ES-I3 (cell line): ENCODE measurements around the gene UNC79.

Experiments used
- H3K36me3 ChIP-seq: 2 replicates; pipeline ENCODE4 v1.6.1; 2013; ENCODE audit warnings: mild to moderate bottlenecking, low read length, control low read depth, moderate library complexity; ENCODE audit not compliant: insufficient read depth
- H3K4me1 ChIP-seq: 2 replicates; pipeline ENCODE4 v1.6.1; 2013; ENCODE audit warnings: mild to moderate bottlenecking, control low read depth, low read length; ENCODE audit not compliant: insufficient read depth
- H3K9ac ChIP-seq: 2 replicates; pipeline ENCODE4 v1.6.1; 2013; ENCODE audit warnings: low read depth, mild to moderate bottlenecking, low read length, moderate library complexity
- H3K9me3 ChIP-seq: 2 replicates; pipeline ENCODE4 v1.6.1; 2013; ENCODE audit warnings: mild to moderate bottlenecking, low read length, moderate library complexity; ENCODE audit not compliant: control insufficient read depth, insufficient read depth

Gene UNC79

DNA sequence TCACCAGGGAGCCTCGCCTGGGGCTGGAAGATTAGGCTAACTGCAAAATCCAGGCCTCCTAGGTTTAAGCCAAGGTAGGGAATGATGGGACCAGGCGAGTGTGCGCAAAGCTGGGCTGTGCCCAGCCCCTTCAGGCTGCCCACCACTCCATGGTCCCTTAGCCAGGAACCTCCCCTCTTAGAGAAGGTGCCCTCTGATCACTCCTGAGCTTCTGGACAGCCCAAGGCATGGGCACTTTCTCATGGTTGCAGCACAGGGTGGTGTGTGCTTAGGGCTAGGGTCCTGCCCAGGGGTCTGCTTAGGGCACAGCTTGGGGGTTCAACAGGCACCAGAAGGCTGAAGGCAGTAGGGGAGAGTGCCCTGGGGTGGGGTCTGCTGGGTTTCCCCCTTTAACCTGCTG is 288.5 kb downstream of the UNC79 start:
- no peaks in the 10 kb centered on the region for H3K9me3 ChIP-seq
- no peaks in the 10 kb centered on the region for H3K36me3 ChIP-seq
- no peak overlapping the region for H3K9ac ChIP-seq
- no peaks in the 10 kb centered on the region for H3K4me1 ChIP-seq

DNA sequence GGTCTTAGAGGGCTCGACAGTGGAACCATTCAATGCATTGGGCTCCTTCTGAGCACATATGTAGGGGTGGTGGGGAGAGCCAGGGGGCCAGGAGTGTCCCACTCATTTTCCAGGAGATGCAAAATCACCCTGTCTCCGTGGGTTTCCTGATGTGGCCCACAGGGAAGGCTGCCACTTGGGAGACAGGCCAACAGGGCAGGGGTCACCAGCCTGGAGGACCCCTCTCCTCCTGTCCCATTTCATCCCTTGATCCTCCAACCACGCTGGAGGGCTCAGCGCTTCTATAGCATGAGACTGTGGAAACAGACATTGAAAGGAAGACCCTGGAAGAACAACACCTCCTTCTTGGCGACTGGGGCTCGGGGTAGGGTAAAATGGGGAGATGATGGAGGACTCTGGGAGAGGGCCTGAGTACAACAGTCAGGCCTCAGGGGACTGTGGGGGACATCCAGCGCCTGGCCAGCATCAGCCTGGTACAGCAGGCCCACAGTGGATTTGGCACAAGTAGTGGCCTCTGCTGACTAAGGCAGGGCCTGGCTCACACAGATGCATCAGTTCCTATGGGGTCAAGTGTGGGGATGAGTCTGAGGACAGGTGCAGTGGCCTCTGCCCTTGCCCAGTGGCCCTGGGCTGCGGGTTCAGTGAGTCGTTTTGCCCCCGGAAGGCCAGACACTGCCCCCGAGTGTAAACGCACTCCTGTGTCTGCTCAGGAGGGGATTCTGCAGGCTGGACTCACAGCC is 289.5 kb downstream of the UNC79 start:
- no peaks in the 10 kb centered on the region for H3K36me3 ChIP-seq
- no peaks in the 10 kb centered on the region for H3K9me3 ChIP-seq
- H3K9ac ChIP-seq: no peak overlapping the region
- no peaks in the 10 kb centered on the region for H3K4me1 ChIP-seq

DNA sequence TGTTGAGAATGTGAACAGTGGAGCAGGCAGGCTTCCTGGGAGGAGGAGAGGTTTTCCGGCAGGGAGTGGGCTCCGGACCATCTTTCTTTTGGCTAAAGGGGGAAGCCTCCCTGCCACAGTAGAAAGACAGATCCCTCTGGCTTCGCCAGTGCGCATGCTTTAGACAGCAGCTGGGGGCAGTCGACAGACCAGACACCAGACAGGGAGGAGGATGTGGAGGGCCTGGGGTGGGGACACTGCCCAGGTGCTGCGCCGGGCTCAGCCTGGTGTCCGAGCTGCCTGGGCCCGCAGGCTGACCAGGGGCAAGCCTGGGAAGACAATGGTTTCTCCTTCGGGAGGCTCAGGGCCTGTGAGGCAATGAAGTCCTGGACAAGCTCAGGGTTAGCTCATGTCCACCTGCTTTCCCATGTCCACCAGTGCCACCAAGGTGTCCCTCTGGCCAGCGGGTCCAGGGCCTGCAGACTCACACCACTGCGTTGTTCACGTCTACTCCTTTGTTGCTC is 290.3 kb downstream of the UNC79 start:
- Histone ChIP-seq H3K9ac (no peak overlapping the region), H3K9me3 (no peaks in the 10 kb centered on the region), H3K36me3 (no peaks in the 10 kb centered on the region), H3K4me1 (no peaks in the 10 kb centered on the region)

DNA sequence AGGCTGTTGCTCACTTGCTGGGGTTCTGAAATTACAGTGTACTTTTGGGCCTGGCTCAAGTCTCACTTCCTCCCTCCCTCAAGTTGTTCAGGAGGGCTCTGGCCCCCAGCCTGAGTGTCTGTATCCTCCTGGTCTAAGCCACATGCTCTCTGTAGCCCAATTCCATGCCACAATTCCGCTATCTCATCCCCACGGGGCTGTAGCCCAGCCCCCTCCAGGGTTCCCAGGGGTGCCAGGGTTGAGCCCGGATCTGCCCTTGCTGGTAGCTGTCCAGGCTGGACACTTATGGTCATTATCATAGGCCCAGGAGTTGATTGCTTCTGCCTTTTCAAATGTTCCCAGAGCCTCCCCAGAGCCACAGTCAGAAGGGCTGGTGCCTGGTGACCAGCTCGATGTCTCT is 292.3 kb downstream of the UNC79 start:
- no peaks in the 10 kb centered on the region for H3K36me3 ChIP-seq
- no peaks in the 10 kb centered on the region for H3K9me3 ChIP-seq
- H3K4me1 ChIP-seq: no peaks in the 10 kb centered on the region
- H3K9ac ChIP-seq: no peak overlapping the region

DNA sequence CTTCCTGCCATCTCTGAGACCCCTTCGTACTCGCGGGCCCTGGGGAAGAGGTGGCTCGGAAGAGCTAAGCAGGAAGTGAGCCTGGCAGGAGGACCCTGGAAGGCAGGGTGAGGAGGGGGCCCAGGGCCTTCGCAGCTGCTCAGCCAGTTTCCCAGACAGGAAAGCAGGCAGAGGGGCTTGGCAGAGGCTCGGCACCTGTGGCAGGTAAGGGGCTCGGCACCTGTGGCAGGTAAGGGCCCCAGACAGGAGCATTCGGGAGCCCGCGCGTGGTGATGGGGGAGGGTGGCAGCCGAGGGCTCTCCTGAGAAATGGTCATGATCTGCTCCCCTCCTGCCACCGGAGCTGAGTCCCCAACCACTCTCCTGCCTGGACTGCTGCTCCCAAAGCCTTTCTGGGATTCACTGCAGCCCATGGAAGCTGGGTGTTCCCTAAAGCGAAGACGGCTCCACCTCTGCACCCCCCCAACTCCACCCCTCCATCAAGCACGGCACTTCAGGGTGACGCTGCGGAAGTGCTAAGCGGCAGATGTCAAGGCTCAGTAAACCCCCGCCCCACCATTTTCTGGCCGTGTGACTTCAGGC is 294.4 kb downstream of the UNC79 start:
- Histone ChIP-seq H3K9me3 (no peaks in the 10 kb centered on the region), H3K9ac (no peak overlapping the region), H3K4me1 (no peaks in the 10 kb centered on the region), H3K36me3 (no peaks in the 10 kb centered on the region)

DNA sequence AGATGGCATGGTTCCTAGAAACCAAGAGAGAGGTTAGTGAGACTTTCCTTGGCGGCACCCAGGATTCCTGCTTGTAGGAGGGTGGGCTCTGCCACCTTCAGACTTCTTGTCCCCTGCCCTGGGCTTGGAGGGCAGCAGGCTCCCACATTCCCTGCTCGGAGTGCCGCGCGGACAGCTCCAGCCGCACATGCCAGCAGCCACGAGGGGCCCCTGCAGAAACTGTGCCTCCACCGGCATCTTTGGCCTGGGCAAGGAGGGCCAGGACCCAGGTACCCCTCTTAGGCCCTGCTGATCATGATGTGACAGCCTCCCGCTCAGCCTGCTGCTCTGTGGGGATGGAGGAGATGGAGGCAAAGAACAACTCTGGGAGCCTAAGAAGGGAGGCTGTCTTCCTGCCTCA is 295.3 kb downstream of the UNC79 start:
- Histone ChIP-seq H3K9me3 (no peaks in the 10 kb centered on the region), H3K4me1 (no peaks in the 10 kb centered on the region), H3K36me3 (no peaks in the 10 kb centered on the region), H3K9ac (no peak overlapping the region)

DNA sequence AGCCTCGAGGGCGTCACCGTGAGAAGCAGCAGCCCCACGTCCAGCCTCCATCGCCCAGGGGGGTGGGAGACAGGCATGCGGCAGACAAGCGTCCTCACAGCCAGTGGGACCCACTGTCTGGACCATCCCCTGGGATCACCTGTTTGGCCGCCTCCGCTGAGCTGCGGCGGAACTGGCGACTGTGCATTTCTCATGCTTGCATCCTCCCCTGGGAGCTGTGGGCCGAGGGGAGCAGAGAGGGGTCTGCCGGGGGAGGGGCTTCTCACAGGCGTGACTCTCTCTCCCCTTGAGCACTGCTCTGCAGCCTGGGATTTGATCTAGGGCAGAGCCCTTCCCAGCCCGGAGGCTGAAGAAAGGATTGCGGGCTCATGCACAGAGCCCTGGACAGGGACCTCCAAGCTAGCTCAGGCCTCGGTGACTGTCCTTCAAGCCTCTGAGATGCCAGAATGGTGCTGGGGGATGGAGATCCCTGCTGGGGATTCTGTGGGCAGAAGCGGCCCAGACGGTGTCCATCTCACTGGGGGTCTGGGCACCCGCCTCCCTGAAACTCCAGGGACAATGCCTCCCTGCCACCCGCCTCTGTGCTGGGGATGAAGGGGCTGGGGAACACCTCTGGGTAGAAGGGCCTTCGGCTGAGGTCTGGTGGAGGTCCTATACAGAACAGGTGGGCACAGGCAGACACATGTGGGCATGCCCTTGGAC is 296.5 kb downstream of the UNC79 start:
- no peak overlapping the region for H3K9ac ChIP-seq
- H3K36me3 ChIP-seq: no peaks in the 10 kb centered on the region
- no peaks in the 10 kb centered on the region for H3K4me1 ChIP-seq
- no peaks in the 10 kb centered on the region for H3K9me3 ChIP-seq

DNA sequence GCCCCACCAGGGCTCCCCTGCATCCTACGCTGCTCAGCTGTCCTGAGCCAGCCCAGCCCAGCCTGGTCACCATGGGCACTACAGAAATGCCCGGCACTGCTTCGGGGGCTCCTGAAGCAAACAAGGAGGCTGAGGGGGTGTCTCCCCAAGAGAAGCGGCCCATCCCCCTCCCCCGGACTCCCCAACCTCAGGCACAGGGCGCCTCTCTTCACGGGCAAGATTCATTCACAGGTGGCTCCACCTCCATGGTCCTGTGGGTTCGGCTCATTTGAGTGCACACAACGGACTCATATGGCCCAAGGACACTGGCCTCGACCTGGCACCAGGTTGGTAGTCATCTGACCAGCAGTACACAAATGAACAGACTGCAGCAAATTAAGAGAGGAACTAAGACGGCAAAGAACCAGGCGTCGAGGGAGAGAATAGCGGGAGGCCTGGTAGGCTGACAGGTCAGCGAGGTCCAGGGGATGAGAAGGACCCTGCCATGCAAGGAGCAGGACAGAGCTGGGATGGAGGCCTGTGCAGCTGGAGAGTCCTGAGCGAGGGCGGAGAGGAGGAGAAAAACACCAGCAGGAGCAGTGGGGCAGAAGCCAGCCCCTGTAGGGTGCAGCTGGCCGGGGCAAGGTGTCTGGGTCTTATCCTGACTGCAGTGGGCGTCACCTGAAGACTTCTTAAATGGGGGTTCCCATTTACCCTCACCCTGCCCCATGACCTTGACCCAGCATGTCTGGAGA is 297.3 kb downstream of the UNC79 start:
- Histone ChIP-seq H3K4me1 (no peaks in the 10 kb centered on the region), H3K9ac (no peak overlapping the region), H3K9me3 (no peaks in the 10 kb centered on the region), H3K36me3 (no peaks in the 10 kb centered on the region)

DNA sequence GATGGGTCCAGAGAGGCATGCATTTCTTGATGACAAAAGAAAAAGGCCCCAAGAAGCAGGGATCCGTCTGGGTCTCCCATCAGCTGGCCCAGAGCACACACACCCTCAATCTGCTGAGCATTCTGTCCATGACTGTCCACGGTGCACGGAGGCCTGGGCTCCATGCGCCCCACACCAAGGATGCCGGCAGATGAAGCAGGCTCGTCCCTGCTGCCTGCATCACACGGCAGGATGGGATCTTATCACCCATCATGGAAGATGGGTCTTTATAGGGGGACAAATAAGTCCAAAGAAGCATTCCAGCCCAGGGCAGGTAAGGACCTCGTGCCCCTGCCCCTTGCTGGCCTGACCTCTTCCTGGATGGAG is 297.9 kb downstream of the UNC79 start:
- no peak overlapping the region for H3K9ac ChIP-seq
- no peaks in the 10 kb centered on the region for H3K36me3 ChIP-seq
- no peaks in the 10 kb centered on the region for H3K9me3 ChIP-seq
- no peaks in the 10 kb centered on the region for H3K4me1 ChIP-seq

DNA sequence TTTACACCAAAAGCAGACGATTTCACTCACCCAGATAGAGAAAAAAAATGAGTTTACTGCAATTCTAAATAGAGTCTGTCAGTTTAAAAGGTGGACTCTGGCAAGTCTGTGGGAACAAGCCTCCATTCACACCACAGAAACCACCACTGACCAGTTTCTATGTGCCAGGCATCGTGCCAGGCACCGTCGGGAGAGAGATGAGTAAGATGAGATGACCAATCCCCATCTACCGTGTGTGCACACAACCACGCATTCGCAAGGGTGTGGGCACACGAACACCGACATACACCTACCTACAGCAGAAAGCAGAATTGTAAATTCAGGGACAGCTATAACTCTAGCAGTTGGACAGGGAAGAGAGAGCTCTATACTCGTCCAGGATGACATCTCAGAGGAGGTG is 299.3 kb downstream of the UNC79 start:
- Histone ChIP-seq H3K9me3 (no peaks in the 10 kb centered on the region), H3K9ac (no peak overlapping the region), H3K36me3 (no peaks in the 10 kb centered on the region), H3K4me1 (no peaks in the 10 kb centered on the region; the same call in 1 of the 2 replicates)

DNA sequence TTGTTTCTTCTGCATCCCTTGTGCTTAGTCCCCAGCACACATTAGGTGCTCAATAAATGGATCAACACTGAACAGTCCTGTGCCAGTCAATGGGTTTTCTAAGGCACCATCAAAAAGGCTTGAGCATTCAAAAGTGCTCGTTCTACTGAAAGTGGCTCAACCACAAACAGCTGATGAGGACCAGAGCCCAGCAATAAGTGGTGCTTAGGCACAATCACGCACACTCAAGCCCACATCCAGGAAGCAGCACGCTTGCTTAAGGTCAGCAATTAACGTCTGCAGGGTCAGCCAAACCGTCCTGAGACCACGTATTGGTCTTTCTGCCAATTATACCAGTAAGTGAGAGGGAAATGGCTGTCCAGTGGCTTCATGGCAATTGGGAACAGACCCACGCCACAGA is 301.0 kb downstream of the UNC79 start:
- H3K9ac ChIP-seq: no peak overlapping the region
- H3K9me3 ChIP-seq: no peaks in the 10 kb centered on the region

DNA sequence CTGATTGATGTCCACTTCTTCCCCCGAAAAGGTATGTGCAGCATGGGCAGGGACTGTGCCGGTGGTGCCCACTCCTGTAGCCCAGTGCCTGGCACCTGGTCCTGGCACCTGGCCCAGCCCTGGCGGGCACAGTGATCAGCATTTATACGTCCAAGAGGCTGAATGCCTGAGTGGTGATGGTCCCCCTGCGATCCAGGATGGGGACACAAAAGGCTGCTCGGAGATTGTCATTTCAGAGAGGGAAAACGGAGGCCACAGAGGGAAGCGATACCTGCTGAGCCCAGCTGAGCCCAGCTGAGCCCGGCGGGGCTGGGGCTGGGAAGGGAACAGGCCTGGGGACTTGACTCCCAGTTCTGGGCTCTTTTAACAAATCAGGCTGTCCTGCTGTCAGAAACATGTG is 301.8 kb downstream of the UNC79 start:
- Histone ChIP-seq H3K4me1 (no peaks in the 10 kb centered on the region; the same call in 1 of the 2 replicates), H3K9ac (no peak overlapping the region), H3K36me3 (no peaks in the 10 kb centered on the region), H3K9me3 (no peaks in the 10 kb centered on the region)

More for the DNA sequence above, 301.0 kb downstream of the UNC79 start:
- Histone ChIP-seq H3K36me3 (no peaks in the 10 kb centered on the region), H3K4me1 (no peaks in the 10 kb centered on the region; the same call in 1 of the 2 replicates)

DNA sequence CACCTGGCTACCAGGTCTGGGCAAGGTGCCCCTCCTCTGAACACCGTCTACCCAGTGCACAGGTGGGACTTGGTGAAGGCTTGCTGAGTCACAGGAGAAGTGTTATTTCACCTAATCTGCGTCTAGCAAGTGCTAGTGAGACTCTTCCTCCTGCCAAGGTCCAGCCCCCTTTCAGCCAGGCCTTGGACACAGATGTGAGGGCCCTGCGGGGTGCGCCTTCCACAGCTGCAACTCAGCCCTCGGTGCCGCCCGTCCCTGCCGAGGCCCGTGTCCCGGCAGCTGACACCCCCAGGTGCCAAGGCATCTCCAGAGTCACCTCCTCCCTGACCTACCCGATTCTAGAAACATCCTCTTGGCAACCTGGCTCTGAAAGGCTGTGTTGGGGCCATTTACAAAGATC is 302.5 kb downstream of the UNC79 start:
- H3K36me3 ChIP-seq: no peaks in the 10 kb centered on the region
- no peaks in the 10 kb centered on the region for H3K9me3 ChIP-seq
- H3K4me1 ChIP-seq: no peaks in the 10 kb centered on the region; the same call in 1 of the 2 replicates
- no peak overlapping the region for H3K9ac ChIP-seq

DNA sequence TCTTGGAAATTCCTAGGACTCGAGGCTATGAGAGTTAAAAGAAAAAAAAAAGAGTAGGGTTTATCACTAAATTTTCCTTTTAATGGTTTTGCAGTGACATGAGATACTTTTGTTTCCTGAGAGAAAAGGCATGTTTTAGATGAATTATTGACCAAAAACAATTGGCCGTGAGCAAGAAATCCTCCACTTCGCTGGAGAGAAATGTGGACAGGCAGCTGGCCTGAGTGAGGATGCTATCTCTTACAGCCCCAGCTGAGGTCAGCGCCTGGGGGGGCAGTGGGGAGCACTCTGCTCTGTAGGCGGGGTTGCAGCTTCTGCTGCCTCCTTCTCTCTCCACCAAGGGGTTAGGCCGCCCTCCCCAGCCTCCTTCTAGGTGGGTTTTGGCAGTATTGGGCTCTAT is 302.9 kb downstream of the UNC79 start:
- Histone ChIP-seq H3K9me3 (no peaks in the 10 kb centered on the region), H3K9ac (no peak overlapping the region), H3K36me3 (no peaks in the 10 kb centered on the region), H3K4me1 (no peaks in the 10 kb centered on the region; the same call in 1 of the 2 replicates)
